Endothelial cell (in vitro differentiated cells): ENCODE measurements around the gene PLBD1. TPM values are rescaled to one million over a fixed set of nuclear protein-coding genes. Genes with fewer than 3 reads are reported as not detected.

ENCODE experiments used
- DNase-seq: peaks from one replicate; pipeline ENCODE4 v3.0.0; 2021; ENCODE audit warnings: low spot score
- H3K27ac Mint-ChIP-seq: one replicate; pipeline ENCODE4 v1.8.0; 2021; ENCODE audit warnings: mixed read lengths, inconsistent platforms; ENCODE audit not compliant: unreplicated experiment
- H3K27me3 Mint-ChIP-seq: one replicate; pipeline ENCODE4 v1.8.0; 2021; ENCODE audit warnings: mild to moderate bottlenecking, moderate library complexity, mixed read lengths, inconsistent platforms; ENCODE audit not compliant: unreplicated experiment
- H3K36me3 Mint-ChIP-seq: one replicate; pipeline ENCODE4 v1.8.0; 2021; ENCODE audit warnings: mild to moderate bottlenecking, low read depth, mixed read lengths, inconsistent platforms; ENCODE audit not compliant: unreplicated experiment
- H3K4me1 Mint-ChIP-seq: one replicate; pipeline ENCODE4 v1.8.0; 2021; ENCODE audit warnings: mild to moderate bottlenecking, mixed read lengths, inconsistent platforms; ENCODE audit not compliant: unreplicated experiment
- H3K4me3 Mint-ChIP-seq: one replicate; pipeline ENCODE4 v1.8.0; 2021; ENCODE audit warnings: mild to moderate bottlenecking, mixed read lengths, inconsistent platforms; ENCODE audit not compliant: unreplicated experiment
- H3K9me3 Mint-ChIP-seq: one replicate; pipeline ENCODE4 v1.8.0; 2021; ENCODE audit warnings: mixed read lengths, inconsistent platforms; ENCODE audit not compliant: unreplicated experiment
- total RNA-seq: library from RNA; stranded (reverse); fragmentation: NEBNext Ultra II Directional; extraction: Animal tissue kit (Norgen Biotek cat#: 25700); gene quantifications from one replicate; pipeline ENCODE4 v1.2.1, GENCODE V29; 2021; ENCODE audit not compliant: unreplicated experiment
- TF ChIP-seq, protein P1 (sequence below): fragments of 200-600 bp; sonication (generic); IDR thresholded peaks from one replicate; pipeline ENCODE4 v1.5.0; 2021; ENCODE audit warnings: antibody characterized with exemption; ENCODE audit not compliant: unreplicated experiment

Gene PLBD1
- total RNA-seq, 1 donor from 2014 or later: 21.2 TPM

DNA sequence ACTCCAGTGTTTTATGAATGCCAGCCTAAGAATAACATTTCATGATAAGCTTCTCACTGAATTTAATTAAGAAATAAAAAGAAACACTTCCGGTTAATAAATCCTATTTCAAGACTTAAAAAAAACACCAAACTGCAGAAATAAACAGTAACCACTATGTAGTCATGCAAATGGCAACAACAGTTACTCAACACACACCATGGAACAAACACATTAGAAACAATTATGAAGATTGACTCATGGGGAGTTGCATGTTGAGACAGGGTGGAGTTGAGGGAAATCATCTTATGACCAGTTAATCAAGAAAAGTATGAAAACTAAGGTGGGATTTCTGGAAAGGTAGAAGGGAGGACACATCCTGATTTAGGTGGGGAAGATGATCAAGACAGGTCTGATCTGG, 52.7 kb downstream of the PLBD1 start:
- Mint-ChIP-seq H3K4me3 (no peak overlapping the region), H3K36me3 (no peaks in the 10 kb centered on the region), H3K9me3 (no peaks in the 10 kb centered on the region), H3K27me3 (peaks cover 4% of the 10 kb centered on the region), H3K4me1 (no peaks in the 10 kb centered on the region), H3K27ac (no peak overlapping the region)
- DNase-seq: no peak
- TF ChIP-seq, protein P1, sequence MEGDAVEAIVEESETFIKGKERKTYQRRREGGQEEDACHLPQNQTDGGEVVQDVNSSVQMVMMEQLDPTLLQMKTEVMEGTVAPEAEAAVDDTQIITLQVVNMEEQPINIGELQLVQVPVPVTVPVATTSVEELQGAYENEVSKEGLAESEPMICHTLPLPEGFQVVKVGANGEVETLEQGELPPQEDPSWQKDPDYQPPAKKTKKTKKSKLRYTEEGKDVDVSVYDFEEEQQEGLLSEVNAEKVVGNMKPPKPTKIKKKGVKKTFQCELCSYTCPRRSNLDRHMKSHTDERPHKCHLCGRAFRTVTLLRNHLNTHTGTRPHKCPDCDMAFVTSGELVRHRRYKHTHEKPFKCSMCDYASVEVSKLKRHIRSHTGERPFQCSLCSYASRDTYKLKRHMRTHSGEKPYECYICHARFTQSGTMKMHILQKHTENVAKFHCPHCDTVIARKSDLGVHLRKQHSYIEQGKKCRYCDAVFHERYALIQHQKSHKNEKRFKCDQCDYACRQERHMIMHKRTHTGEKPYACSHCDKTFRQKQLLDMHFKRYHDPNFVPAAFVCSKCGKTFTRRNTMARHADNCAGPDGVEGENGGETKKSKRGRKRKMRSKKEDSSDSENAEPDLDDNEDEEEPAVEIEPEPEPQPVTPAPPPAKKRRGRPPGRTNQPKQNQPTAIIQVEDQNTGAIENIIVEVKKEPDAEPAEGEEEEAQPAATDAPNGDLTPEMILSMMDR: no peak

- Mint-ChIP-seq H3K9me3 (no peaks in the 10 kb centered on the region), H3K4me3 (no peak overlapping the region), H3K4me1 (no peaks in the 10 kb centered on the region), H3K27me3 (peaks cover 4% of the 10 kb centered on the region), H3K36me3 (peaks cover 3% of the 10 kb centered on the region), H3K27ac (no peak overlapping the region)
- TF ChIP-seq, protein P1: peak; percentile 17
- no peak for DNase-seq
Observed at GRCh38 chr12:14514154-14514842, 53.4 kb downstream of the PLBD1 start.

- no peak overlapping the region for H3K4me3 Mint-ChIP-seq
- H3K36me3 Mint-ChIP-seq: peaks cover 3% of the 10 kb centered on the region
- DNase-seq: no peak
- TF ChIP-seq, protein P1: no peak
- no peak overlapping the region for H3K27ac Mint-ChIP-seq
- peaks cover 2% of the 10 kb centered on the region for H3K4me1 Mint-ChIP-seq
- H3K9me3 Mint-ChIP-seq: no peaks in the 10 kb centered on the region
- H3K27me3 Mint-ChIP-seq: peaks cover 8% of the 10 kb centered on the region
Observed at GRCh38 chr12:14510574-14510973, 57.1 kb downstream of the PLBD1 start.

DNA sequence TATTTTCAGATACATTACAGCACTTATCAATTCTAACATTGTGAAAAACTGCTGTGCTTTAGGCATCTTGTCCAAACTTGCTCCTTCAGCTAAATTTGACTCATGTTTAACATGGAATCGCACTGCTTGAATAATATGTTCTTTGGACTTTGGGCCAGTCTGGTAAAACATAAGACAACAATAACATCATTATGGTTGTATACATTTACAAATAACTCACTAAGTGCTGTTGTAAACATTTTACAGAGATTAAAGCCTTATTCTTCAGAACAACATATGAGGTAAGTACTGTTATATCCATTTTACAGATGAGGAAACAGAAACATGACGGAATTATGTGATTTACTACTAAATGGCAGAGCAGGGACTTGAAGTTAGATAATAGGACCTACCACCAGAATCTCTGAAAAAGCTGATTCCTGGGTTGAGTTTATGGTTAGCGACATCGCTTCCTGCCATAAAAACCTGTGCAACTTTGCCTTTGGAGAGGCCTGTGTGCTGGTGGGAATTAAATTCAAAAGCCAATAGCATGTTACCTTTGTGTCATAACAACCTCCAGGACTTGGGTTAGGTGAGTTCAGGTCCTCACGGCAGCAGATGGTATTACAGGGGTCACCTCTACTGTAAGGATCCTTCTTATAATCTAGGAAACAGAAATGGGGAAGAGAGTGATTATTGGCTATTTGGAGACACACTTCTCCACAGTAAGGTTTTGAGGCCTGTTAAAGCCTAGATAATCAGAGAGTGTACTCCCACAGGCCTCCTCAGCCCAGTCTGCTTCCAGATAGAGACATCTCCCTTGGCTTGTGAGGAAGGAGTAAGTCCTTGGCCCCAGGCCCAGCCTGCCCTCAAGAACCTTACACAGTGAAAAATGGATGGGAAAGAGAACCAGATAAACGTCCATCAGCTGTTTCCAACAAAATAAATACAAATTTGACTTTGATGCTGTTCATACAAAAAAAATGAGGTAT, 61.8 kb downstream of the PLBD1 start:
- Mint-ChIP-seq H3K9me3 (no peaks in the 10 kb centered on the region), H3K36me3 (peaks cover 3% of the 10 kb centered on the region), H3K27ac (no peak overlapping the region), H3K4me1 (peaks cover 2% of the 10 kb centered on the region), H3K27me3 (peaks cover 4% of the 10 kb centered on the region), H3K4me3 (no peak overlapping the region)
- DNase-seq: no peak
- TF ChIP-seq, protein P1: no peak
